GM23338 (cell line): ENCODE measurements around the gene SPRR2A. TPM values are rescaled to one million over a fixed set of nuclear protein-coding genes. Genes with fewer than 3 reads are reported as not detected.

ENCODE experiments used
- ATAC-seq: fragments of 200-7000 bp; cut with Tn5 transposase; 3 replicates; pipeline ENCODE4 v1.9.1; 2020
- DNase-seq: peaks from one replicate; pipeline ENCODE4 v3.0.0-alpha.2; 2015; ENCODE audit warnings: low spot score
- H2AFZ ChIP-seq: fragments of 200-600 bp; sonication (generic); 2 replicates; pipeline ENCODE4 v1.8.0; 2016; ENCODE audit warnings: antibody characterized with exemption, mild to moderate bottlenecking, moderate library complexity
- H3F3A ChIP-seq: fragments of 200-600 bp; sonication (generic); replicated peaks from 2 replicates; pipeline ENCODE4 v1.8.0; 2017; ENCODE audit warnings: antibody characterized with exemption, mixed run types, low read depth
- H3K27ac ChIP-seq: fragments of 200-600 bp; sonication (generic); 2 replicates; pipeline ENCODE4 v1.6.1; 2016; ENCODE audit warnings: low read depth
- H3K27me3 ChIP-seq: fragments of 200-600 bp; sonication (generic); 2 replicates; pipeline ENCODE4 v1.8.0; 2016; ENCODE audit warnings: mild to moderate bottlenecking, mixed run types, moderate library complexity; ENCODE audit not compliant: insufficient read depth
- H3K36me3 ChIP-seq: fragments of 200-600 bp; sonication (generic); 2 replicates; pipeline ENCODE4 v1.8.0; 2016; ENCODE audit warnings: mild to moderate bottlenecking; ENCODE audit not compliant: insufficient read depth
- H3K4me1 ChIP-seq: fragments of 200-600 bp; sonication (generic); 2 replicates; pipeline ENCODE4 v1.8.0; 2016; ENCODE audit warnings: mild to moderate bottlenecking, moderate library complexity; ENCODE audit not compliant: insufficient read depth
- H3K4me2 ChIP-seq: fragments of 200-600 bp; sonication (generic); 2 replicates; pipeline ENCODE4 v1.7.1; 2017; ENCODE audit warnings: mixed run types
- H3K4me3 ChIP-seq: fragments of 200-600 bp; sonication (generic); 2 replicates; pipeline ENCODE4 v1.6.1; 2016; ENCODE audit warnings: mixed run types
- H3K79me2 ChIP-seq: fragments of 200-600 bp; sonication (generic); replicated peaks from 2 replicates; pipeline ENCODE4 v1.8.0; 2017; ENCODE audit warnings: mild to moderate bottlenecking; ENCODE audit not compliant: insufficient read depth
- H3K9me2 ChIP-seq: fragments of 200-600 bp; sonication (generic); 2 replicates; pipeline ENCODE4 v1.8.0; 2017; ENCODE audit not compliant: insufficient read depth
- H4K20me1 ChIP-seq: fragments of 200-600 bp; sonication (generic); replicated peaks from 2 replicates; pipeline ENCODE4 v1.8.0; 2017; ENCODE audit warnings: mild to moderate bottlenecking; ENCODE audit not compliant: insufficient read depth
- H3K27ac Mint-ChIP-seq: 2 replicates; pipeline ENCODE4 v1.8.0; 2020; ENCODE audit warnings: inconsistent platforms, mild to moderate bottlenecking, moderate library complexity, mixed read lengths
- H3K27me3 Mint-ChIP-seq: 3 replicates; pipeline ENCODE4 v1.8.0; 2022; ENCODE audit warnings: low read depth, mild to moderate bottlenecking, moderate library complexity, mixed read lengths, inconsistent platforms; ENCODE audit not compliant: insufficient read depth, poor library complexity
- H3K36me3 Mint-ChIP-seq: 3 replicates; pipeline ENCODE4 v1.8.0; 2021; ENCODE audit warnings: low read depth, mild to moderate bottlenecking, inconsistent platforms, moderate library complexity, mixed read lengths
- H3K4me1 Mint-ChIP-seq: 3 replicates; pipeline ENCODE4 v1.8.0; 2020; ENCODE audit warnings: mild to moderate bottlenecking, inconsistent platforms, mixed read lengths
- H3K4me3 Mint-ChIP-seq: 3 replicates; pipeline ENCODE4 v1.8.0; 2021; ENCODE audit warnings: moderate library complexity, mild to moderate bottlenecking, inconsistent platforms, mixed read lengths
- H3K9me3 Mint-ChIP-seq: 3 replicates; pipeline ENCODE4 v1.8.0; 2020; ENCODE audit warnings: moderate library complexity, mild to moderate bottlenecking, inconsistent platforms, mixed read lengths
- EZH2 ChIP-seq: fragments of 200-600 bp; sonication (generic); IDR thresholded peaks from one replicate; pipeline ENCODE4 v1.8.0; 2017; ENCODE audit warnings: antibody characterized with exemption, mild to moderate bottlenecking, low read depth; ENCODE audit not compliant: unreplicated experiment
- EZH2phosphoT487 ChIP-seq: fragments of 200-600 bp; sonication (generic); IDR thresholded peaks from one replicate; pipeline ENCODE4 v1.8.1; 2018; ENCODE audit warnings: antibody characterized with exemption; ENCODE audit not compliant: unreplicated experiment
- JUNB ChIP-seq: IDR thresholded peaks from one replicate; pipeline ENCODE4 v1.6.1; 2016; ENCODE audit warnings: antibody characterized with exemption; ENCODE audit not compliant: unreplicated experiment
- NANOG ChIP-seq: IDR thresholded peaks from 2 replicates; pipeline ENCODE4 v1.6.1; 2016; ENCODE audit warnings: antibody characterized with exemption, borderline replicate concordance
- POLR2AphosphoS5 ChIP-seq: IDR thresholded peaks from 2 replicates; pipeline ENCODE4 v1.6.1; 2016; ENCODE audit warnings: antibody characterized with exemption, low read depth
- STAT1 ChIP-seq: IDR thresholded peaks from one replicate; pipeline ENCODE4 v1.6.1; 2016; ENCODE audit warnings: antibody characterized with exemption; ENCODE audit not compliant: unreplicated experiment
- ZNF331 ChIP-seq: fragments of 250-450 bp; sonication (Bioruptor Pico); IDR thresholded peaks from 2 replicates; pipeline ENCODE4 v1.5.0; 2020; ENCODE audit warnings: low read depth, mild to moderate bottlenecking, moderate library complexity
- polyA plus RNA-seq: library from polyadenylated mRNA; unstranded; fragments of >200 nt; fragmentation: Nextera tagmentation; extraction: Ambion mirVana; gene quantifications from 2 replicates; pipeline ENCODE4 v1.2.1, GENCODE V29; 2016
- total RNA-seq: library from RNA; depleted of rRNA; stranded (reverse); fragments of >200 nt; shearing (Covaris generic); gene quantifications from 2 replicates; pipeline ENCODE4 v1.2.3, GENCODE V29; 2014
- TF ChIP-seq, protein P1 (sequence below): fragments of 250-450 bp; sonication (Bioruptor Pico); IDR thresholded peaks from 2 replicates; pipeline ENCODE4 v1.5.0; 2020; ENCODE audit warnings: mild to moderate bottlenecking, moderate library complexity
- TF ChIP-seq, protein P2 (sequence below), 2 experiments: fragments of 200-600 bp in 1 of 2; sonication (generic) in 1 of 2; conservative IDR thresholded peaks; 2 replicates each; pipeline versions ENCODE4 v1.5.1 to v1.6.1; 2016 to 2017; ENCODE audit warnings: antibody characterized with exemption in 2 of 2, low read depth in 2 of 2, mild to moderate bottlenecking in 2 of 2, moderate library complexity in 1 of 2
- TF ChIP-seq, protein P3 (sequence below): IDR thresholded peaks from one replicate; pipeline ENCODE4 v1.6.1; 2018; ENCODE audit warnings: antibody characterized with exemption; ENCODE audit not compliant: unreplicated experiment
- TF ChIP-seq, protein P4 (sequence below): IDR thresholded peaks from 2 replicates; pipeline ENCODE4 v1.6.1; 2016; ENCODE audit warnings: antibody characterized with exemption

Gene SPRR2A
- total and polyA plus RNA-seq, 2 experiments from 2014 or later, result not detected

DNA sequence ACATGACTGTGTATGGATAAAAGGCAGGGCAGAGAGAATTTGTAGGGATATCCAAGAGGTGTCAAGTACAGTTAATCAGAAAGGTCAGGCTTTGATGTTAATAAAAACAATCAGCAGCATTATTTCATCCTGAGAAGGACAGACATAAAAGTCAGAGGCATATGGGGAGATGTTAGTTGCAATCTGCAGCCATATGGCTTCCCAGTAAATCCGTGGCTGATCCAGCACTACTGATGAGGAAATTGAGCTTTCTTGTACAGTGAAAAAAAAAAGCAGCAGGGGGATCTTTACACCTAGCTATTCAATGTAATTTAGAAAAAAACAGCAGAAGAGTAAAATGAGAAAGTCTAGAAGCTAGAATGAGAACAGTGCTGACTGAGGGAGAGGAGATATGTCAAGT lies 28.5 kb downstream of the SPRR2A start:
- no peak overlapping the region for H3K4me2 ChIP-seq
- H4K20me1 ChIP-seq, result no peaks in the 10 kb centered on the region
- H3K4me1 ChIP-seq, result peaks cover 4% of the 10 kb centered on the region; the same call in 1 of the 2 replicates
- DNase-seq, result no peak
- peaks cover 5% of the 10 kb centered on the region; the same call in 1 of the 2 replicates for H3K9me2 ChIP-seq
- H3K27me3 Mint-ChIP-seq, result peaks cover 1% of the 10 kb centered on the region
- H2AFZ ChIP-seq, result no peak overlapping the region
- H3K4me3 Mint-ChIP-seq, result no peak overlapping the region
- peaks cover 11% of the 10 kb centered on the region; the same call in 2 of the 3 replicates for H3K4me1 Mint-ChIP-seq
- no peak overlapping the region for H3K27ac ChIP-seq
- TF ChIP-seq ZNF331 (no peak), EZH2 (no peak), NANOG (no peak), STAT1 (no peak), JUNB (no peak), EZH2phosphoT487 (no peak), POLR2AphosphoS5 (no peak)
- TF ChIP-seq, protein P1, sequence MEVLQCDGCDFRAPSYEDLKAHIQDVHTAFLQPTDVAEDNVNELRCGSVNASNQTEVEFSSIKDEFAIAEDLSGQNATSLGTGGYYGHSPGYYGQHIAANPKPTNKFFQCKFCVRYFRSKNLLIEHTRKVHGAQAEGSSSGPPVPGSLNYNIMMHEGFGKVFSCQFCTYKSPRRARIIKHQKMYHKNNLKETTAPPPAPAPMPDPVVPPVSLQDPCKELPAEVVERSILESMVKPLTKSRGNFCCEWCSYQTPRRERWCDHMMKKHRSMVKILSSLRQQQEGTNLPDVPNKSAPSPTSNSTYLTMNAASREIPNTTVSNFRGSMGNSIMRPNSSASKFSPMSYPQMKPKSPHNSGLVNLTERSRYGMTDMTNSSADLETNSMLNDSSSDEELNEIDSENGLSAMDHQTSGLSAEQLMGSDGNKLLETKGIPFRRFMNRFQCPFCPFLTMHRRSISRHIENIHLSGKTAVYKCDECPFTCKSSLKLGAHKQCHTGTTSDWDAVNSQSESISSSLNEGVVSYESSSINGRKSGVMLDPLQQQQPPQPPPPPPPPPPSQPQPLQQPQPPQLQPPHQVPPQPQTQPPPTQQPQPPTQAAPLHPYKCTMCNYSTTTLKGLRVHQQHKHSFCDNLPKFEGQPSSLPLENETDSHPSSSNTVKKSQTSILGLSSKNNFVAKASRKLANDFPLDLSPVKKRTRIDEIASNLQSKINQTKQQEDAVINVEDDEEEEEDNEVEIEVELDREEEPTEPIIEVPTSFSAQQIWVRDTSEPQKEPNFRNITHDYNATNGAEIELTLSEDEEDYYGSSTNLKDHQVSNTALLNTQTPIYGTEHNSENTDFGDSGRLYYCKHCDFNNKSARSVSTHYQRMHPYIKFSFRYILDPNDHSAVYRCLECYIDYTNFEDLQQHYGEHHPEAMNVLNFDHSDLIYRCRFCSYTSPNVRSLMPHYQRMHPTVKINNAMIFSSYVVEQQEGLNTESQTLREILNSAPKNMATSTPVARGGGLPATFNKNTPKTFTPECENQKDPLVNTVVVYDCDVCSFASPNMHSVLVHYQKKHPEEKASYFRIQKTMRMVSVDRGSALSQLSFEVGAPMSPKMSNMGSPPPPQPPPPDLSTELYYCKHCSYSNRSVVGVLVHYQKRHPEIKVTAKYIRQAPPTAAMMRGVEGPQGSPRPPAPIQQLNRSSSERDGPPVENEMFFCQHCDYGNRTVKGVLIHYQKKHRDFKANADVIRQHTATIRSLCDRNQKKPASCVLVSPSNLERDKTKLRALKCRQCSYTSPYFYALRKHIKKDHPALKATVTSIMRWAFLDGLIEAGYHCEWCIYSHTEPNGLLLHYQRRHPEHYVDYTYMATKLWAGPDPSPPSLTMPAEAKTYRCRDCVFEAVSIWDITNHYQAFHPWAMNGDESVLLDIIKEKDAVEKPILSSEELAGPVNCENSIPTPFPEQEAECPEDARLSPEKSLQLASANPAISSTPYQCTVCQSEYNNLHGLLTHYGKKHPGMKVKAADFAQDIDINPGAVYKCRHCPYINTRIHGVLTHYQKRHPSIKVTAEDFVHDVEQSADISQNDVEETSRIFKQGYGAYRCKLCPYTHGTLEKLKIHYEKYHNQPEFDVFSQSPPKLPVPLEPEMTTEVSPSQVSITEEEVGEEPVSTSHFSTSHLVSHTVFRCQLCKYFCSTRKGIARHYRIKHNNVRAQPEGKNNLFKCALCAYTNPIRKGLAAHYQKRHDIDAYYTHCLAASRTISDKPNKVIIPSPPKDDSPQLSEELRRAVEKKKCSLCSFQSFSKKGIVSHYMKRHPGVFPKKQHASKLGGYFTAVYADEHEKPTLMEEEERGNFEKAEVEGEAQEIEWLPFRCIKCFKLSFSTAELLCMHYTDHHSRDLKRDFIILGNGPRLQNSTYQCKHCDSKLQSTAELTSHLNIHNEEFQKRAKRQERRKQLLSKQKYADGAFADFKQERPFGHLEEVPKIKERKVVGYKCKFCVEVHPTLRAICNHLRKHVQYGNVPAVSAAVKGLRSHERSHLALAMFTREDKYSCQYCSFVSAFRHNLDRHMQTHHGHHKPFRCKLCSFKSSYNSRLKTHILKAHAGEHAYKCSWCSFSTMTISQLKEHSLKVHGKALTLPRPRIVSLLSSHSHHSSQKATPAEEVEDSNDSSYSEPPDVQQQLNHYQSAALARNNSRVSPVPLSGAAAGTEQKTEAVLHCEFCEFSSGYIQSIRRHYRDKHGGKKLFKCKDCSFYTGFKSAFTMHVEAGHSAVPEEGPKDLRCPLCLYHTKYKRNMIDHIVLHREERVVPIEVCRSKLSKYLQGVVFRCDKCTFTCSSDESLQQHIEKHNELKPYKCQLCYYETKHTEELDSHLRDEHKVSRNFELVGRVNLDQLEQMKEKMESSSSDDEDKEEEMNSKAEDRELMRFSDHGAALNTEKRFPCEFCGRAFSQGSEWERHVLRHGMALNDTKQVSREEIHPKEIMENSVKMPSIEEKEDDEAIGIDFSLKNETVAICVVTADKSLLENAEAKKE (CRISPR knock-in tag), result no peak
- TF ChIP-seq, protein P2, sequence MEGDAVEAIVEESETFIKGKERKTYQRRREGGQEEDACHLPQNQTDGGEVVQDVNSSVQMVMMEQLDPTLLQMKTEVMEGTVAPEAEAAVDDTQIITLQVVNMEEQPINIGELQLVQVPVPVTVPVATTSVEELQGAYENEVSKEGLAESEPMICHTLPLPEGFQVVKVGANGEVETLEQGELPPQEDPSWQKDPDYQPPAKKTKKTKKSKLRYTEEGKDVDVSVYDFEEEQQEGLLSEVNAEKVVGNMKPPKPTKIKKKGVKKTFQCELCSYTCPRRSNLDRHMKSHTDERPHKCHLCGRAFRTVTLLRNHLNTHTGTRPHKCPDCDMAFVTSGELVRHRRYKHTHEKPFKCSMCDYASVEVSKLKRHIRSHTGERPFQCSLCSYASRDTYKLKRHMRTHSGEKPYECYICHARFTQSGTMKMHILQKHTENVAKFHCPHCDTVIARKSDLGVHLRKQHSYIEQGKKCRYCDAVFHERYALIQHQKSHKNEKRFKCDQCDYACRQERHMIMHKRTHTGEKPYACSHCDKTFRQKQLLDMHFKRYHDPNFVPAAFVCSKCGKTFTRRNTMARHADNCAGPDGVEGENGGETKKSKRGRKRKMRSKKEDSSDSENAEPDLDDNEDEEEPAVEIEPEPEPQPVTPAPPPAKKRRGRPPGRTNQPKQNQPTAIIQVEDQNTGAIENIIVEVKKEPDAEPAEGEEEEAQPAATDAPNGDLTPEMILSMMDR (conservative IDR thresholded peaks at IDR 0.05; ENCODE audit: low read depth in 2 of 2), result no peak
- TF ChIP-seq, protein P3, sequence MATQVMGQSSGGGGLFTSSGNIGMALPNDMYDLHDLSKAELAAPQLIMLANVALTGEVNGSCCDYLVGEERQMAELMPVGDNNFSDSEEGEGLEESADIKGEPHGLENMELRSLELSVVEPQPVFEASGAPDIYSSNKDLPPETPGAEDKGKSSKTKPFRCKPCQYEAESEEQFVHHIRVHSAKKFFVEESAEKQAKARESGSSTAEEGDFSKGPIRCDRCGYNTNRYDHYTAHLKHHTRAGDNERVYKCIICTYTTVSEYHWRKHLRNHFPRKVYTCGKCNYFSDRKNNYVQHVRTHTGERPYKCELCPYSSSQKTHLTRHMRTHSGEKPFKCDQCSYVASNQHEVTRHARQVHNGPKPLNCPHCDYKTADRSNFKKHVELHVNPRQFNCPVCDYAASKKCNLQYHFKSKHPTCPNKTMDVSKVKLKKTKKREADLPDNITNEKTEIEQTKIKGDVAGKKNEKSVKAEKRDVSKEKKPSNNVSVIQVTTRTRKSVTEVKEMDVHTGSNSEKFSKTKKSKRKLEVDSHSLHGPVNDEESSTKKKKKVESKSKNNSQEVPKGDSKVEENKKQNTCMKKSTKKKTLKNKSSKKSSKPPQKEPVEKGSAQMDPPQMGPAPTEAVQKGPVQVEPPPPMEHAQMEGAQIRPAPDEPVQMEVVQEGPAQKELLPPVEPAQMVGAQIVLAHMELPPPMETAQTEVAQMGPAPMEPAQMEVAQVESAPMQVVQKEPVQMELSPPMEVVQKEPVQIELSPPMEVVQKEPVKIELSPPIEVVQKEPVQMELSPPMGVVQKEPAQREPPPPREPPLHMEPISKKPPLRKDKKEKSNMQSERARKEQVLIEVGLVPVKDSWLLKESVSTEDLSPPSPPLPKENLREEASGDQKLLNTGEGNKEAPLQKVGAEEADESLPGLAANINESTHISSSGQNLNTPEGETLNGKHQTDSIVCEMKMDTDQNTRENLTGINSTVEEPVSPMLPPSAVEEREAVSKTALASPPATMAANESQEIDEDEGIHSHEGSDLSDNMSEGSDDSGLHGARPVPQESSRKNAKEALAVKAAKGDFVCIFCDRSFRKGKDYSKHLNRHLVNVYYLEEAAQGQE, result no peak
- TF ChIP-seq, protein P4, sequence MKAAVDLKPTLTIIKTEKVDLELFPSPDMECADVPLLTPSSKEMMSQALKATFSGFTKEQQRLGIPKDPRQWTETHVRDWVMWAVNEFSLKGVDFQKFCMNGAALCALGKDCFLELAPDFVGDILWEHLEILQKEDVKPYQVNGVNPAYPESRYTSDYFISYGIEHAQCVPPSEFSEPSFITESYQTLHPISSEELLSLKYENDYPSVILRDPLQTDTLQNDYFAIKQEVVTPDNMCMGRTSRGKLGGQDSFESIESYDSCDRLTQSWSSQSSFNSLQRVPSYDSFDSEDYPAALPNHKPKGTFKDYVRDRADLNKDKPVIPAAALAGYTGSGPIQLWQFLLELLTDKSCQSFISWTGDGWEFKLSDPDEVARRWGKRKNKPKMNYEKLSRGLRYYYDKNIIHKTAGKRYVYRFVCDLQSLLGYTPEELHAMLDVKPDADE, result no peak
- no peak for ATAC-seq
- H3K36me3 Mint-ChIP-seq, result no peaks in the 10 kb centered on the region
- no peaks in the 10 kb centered on the region for H3K36me3 ChIP-seq
- H3K79me2 ChIP-seq, result no peaks in the 10 kb centered on the region
- no peaks in the 10 kb centered on the region for H3F3A ChIP-seq
- no peak overlapping the region for H3K27ac Mint-ChIP-seq
- no peak overlapping the region for H3K4me3 ChIP-seq
- peaks cover 3% of the 10 kb centered on the region; the same call in 1 of the 3 replicates for H3K9me3 Mint-ChIP-seq
- no peaks in the 10 kb centered on the region for H3K27me3 ChIP-seq
